D721Med (cell line): ENCODE measurements around the gene VPS45.

Source experiments
- DNase-seq: peaks from one replicate; pipeline ENCODE4 v3.0.0; 2011; ENCODE audit warnings: low spot score; ENCODE audit not compliant: insufficient read length
- FAIRE-seq: peaks from 2 replicates; lab custom pipeline; 2011; peaks lifted over from hg19 to GRCh38; lab: Jason Lieb, UNC
- CTCF ChIP-seq: IDR thresholded peaks from 2 replicates; pipeline ENCODE4 v1.5.1; 2012; ENCODE audit warnings: mild to moderate bottlenecking, control low read depth; ENCODE audit not compliant: insufficient read depth; ENCODE audit errors: missing control alignments

VPS45 gene

GRCh38 chr1:150067184-150068108 is at the start of gene VPS45:
Gene VPS45, plus strand, starts transcription at chr1:150067776. Its CDS starts 82 bp downstream, at chr1:150067858.
- DNase-seq, result peak; percentile 82
- no peak for FAIRE-seq
- peak; percentile 15 for TF ChIP-seq CTCF

GRCh38 chr1:150018165-150018564 is 49.4 kb upstream of the VPS45 start:
- TF ChIP-seq CTCF, result no peak
- no peak for FAIRE-seq
- DNase-seq, result no peak

GRCh38 chr1:150020711-150021110 is 46.9 kb upstream of the VPS45 start:
- DNase-seq (no peak), FAIRE-seq (no peak)
- TF ChIP-seq CTCF, result no peak

- DNase-seq (no peak), FAIRE-seq (no peak)
- no peak for TF ChIP-seq CTCF
Measured at GRCh38 chr1:150021191-150021694, 46.3 kb upstream of the VPS45 start.

- no peak for FAIRE-seq
- TF ChIP-seq CTCF, result no peak
- DNase-seq, result no peak
Measured at GRCh38 chr1:150022357-150022756, 45.2 kb upstream of the VPS45 start.

GRCh38 chr1:150024156-150024555 is 43.4 kb upstream of the VPS45 start:
- TF ChIP-seq CTCF, result no peak
- FAIRE-seq, result peak; percentile 94
- DNase-seq, result peak; percentile 38

GRCh38 chr1:150028322-150028721 is 39.3 kb upstream of the VPS45 start:
- no peak for DNase-seq
- no peak for FAIRE-seq
- TF ChIP-seq CTCF, result no peak
